HG03135 (cell line): ENCODE measurements around the gene GAN.
A peak's percentile ranks its signal among the peaks of the same experiment; 100 is the strongest.

Source experiments
- ATAC-seq: cut with Tn5 transposase; IDR thresholded peaks from one replicate; pipeline ENCODE4 v1.9.1; 2021; ENCODE audit warnings: mild to moderate bottlenecking, moderate library complexity; ENCODE audit not compliant: unreplicated experiment

The GAN gene, protein sequence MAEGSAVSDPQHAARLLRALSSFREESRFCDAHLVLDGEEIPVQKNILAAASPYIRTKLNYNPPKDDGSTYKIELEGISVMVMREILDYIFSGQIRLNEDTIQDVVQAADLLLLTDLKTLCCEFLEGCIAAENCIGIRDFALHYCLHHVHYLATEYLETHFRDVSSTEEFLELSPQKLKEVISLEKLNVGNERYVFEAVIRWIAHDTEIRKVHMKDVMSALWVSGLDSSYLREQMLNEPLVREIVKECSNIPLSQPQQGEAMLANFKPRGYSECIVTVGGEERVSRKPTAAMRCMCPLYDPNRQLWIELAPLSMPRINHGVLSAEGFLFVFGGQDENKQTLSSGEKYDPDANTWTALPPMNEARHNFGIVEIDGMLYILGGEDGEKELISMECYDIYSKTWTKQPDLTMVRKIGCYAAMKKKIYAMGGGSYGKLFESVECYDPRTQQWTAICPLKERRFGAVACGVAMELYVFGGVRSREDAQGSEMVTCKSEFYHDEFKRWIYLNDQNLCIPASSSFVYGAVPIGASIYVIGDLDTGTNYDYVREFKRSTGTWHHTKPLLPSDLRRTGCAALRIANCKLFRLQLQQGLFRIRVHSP

DNA sequence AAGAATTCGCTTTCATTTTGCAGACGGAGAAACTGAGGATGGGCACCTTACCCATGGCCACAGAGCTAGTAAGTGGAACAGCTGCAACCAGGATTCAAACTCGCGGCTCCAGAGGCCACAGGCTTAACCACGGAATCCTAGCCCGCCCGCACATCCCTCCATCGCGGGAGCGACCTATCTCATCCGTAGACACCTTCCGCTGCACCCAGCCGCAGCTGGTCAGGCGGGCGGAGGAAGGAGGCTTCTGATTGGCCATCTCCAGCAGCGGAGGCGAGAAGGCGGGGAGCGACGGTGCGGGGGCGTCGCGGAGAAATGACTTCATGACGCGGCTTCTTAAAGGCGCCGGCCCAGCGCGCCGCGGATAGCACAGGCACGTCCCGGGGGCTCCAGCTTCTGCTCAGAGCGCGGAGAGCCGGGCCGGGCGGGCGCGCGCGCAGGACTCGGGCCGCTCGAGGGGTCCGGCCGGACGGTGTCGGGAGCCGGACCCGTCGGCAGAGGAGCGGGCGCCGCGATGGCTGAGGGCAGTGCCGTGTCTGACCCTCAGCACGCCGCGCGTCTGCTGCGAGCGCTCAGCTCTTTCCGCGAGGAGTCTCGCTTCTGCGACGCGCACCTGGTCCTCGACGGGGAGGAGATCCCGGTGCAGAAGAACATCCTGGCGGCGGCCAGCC is at the start of gene GAN:
GAN (plus strand) TSS at position 360 of the 668 bp plus-strand sequence; CDS start at position 512, 152 bp downstream.
- ATAC-seq: peak; percentile 88

DNA sequence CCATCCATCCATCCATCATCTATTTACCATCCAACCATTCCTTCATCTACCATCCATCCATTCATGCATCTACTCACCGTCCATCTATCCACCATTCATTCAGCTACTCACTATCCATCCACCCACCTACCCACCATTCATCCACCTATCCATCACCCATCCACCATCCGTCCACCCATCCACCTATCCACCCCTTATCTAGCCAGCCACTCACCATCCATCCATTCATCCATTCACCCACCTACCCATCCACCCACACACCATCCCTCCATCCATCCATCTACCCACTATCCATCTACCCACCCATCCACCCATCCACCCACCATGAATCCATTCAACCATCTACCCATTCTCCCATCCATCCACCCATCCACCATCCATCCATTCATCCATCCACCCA is 49.7 kb upstream of the GAN start:
- ATAC-seq: no peak

DNA sequence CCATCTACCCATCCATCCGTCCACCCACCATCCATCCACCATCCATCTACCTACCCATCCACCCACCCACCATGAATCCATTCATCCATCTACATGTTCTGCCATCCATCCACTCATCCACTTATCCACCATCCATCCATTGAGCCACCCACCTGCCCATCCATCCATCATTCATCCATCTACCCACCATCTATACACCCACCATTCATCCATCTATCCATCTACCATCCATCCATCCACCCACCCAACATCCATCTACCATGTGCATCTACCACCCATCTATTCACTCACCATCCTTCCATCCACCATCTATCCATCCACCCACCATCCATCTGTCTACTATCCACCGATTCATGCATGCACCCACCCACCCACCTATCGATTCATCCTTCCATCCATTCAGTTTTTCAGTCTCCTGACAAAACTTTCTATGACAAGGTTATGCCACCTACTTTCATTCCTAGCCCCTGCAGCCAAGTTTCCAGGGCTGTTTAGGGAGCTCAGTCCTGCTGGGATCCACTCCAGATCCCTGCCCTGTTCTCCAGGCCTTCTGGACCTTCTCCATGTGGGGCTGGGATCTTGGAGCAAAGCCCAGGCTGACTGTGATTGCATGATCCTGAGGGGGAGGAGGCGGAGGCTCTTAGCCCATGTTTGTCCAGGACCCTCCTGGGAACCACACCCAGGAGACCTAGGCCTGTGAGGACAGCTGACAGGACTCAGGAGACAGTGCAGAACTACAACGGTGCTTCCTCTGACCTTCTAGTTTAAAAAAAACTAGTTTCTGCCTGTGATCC is 48.9 kb upstream of the GAN start:
- no peak for ATAC-seq

DNA sequence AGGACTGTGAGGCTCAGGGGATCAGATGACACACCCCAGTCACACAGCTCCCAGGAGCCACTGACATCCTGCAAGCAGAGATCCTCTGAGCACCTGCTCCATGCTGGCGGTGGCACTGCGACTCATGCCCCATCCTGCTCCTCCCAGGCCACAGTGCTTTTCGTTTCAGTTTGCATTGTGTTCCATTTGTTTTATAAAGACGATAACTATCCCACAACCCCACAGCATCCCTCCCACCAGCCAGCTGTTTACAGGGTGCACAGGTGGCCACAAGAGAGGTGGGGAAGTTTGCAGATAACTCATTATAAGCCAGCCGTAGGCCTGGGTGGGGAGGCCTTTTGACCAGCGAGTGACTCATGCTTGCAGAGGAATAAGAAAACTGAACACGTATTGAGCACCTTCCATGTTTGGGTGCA is 48.1 kb upstream of the GAN start:
- ATAC-seq: no peak

DNA sequence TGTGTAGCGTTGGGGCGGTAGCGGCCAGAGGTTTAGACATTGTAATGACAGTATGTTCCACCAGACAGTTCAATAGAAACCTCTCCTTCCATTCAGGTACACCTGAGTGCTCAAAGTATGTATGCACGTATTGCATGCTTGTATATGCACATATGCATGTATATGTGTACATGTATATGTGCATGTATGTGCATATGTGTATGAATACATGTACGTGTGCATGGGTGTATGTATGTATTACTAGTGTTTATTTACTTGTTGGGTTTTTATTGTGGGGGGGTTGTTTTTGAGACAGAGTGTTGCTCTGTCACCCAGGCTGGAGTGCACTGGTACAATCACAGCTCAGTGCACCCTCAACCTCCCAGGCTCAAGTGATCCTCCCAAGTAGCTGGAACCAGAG is 46.3 kb upstream of the GAN start:
- no peak for ATAC-seq

DNA sequence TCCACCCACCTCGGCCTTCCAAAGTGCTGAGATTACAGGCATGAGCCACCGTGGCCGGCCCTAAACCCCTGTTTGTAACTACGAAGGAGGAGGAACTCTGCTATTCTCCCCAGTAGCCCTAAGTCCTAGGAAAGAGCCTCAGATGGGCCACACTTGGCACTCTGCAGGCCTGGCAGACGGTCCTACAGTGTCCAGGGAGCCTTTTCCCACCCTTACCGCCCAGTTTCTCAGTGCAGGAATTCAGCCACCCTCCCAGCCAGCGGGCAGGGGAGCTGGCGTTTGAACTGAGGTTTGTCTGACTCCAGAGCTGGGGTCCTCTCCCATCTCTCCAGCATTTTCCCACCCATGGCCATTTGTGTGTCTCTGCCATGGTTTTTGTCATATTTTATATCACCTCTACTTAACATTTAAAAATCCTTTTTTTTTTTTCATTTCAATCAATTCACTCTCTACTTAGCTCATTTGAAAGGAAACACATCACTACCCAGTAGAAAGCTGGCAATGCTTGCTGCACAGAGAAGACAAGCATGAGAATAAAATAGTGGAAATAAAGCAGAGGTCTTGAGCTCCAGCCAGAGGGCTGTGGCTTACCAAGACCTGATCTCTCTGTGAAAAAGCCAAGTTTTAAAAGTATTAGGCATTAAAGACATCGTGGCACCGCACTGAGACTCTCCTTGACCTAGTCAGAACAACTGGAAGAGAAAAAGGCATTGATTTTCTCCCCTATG is 41.4 kb upstream of the GAN start:
- ATAC-seq: no peak

DNA sequence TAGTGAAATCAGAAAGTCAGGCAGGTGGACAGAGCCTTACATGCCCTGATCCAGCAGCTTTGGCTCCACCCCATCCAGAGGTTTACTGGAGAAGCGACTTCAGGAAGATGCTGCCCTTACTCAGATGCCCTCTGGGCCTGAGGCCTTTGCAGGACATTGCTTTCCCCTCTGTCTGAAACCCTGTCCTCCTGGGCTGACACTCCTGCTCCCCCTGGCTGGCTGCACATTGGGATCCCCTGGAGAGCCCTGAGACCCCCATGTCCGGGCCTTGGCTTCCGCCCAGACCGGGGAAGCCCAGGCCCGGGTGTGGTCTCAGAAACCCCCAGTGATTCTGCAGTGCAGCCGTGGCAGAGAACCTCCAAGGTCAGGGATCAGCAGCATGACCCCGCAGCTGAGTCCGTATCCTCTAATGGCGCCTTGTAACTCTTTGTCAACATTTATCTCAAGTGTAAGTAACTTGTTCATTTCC is 39.7 kb upstream of the GAN start:
- ATAC-seq: no peak

DNA sequence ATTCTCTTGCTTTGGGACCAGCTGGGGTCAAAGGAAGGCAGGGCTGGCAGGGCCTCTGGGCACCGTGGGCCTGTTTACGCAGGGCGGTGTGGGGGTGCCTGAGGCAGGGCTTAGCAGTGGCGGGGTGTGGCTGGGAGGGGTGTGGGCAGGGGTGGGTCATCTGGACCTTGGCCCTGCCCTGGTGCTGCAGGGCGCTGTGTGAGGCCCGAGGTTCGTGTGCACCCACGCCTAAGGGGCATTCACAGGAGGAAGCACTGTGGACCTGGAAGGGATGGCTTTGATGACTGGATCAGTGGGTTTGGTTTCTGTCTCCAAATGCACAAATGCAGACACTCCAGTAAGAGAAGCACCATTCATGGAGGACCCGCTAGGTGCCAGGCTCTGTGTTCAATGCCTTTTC is 39.0 kb upstream of the GAN start:
- ATAC-seq: no peak

DNA sequence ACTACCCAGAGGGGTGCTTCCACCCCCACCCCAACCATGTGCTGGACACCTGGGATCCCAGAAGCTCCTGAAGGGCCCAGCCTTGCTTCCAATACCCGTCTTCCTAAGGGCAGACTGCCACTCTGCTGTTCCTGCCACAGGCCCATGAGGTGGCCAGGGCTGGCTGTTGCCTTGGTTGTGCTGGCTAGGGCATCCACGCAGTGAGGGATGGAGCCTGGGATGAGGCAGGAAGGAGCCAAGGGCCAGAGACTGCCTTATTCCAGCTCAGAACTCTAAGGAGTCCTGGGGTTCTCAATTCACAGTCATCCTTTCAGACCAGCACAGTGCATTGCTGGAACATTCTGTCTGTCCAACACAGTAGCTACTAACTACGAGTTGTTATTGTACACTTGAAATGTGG is 38.4 kb upstream of the GAN start:
- no peak for ATAC-seq

DNA sequence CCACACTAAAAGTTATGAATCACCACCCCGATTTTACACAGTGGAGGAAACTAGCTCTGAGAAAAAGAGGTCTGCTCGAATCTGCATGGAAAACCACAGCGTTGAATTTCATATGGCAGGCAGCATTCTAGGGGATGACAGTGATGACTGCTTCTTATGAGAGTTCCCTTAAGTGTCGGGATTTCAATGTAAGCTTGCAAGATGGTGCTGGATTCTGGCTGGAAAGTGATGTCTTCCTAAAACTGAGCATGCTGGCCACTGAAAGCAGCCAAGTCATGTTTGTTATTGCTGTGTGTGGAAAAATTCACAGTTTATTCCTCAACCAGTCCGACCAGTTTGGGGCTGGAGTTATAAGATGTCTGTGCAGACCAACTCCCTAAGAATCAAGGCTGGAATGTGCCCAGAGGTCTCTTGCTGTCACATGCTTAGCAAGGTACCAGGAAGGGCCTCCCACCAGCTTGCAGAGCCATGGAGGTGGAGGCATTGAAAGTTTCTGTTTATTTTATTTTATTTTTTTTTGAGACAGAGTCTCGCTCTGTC is 37.2 kb upstream of the GAN start:
- ATAC-seq: no peak

DNA sequence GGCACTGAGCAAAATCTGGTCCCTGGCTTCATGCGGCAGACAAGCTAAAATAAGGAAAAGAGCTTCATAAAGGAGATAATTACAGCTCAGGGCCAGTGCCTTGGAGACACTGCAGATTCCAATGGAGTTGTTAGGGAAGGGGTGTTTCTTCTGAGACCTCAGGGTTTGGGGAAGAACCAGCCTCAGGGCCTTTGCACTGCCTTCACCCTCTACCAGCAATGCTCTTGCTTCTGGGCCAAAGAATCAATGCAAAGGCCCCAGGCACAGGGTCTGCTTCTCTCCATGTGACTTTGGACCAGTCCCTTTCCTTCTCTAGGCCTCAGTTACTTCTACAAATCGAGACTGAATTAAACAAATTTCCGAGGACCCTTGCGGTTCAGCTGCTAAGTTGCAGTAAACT is 36.2 kb upstream of the GAN start:
- ATAC-seq: no peak

DNA sequence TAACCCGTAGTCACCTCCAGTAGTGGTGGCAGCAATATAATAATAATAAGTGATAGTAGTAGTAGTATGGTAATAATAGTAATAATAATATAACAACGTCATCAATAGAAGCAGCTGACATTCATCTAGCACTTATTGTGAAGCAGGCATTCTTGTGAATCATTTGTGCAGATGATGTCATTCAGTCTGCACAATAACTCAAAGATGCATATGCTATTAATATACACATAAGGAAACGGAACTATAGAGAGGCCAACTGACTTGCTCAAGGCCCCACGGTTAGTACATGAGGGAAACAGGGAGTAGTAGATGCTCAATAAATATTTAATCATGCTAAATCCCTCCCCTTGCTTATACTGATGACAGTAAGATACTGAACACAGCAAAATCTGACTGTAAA is 35.4 kb upstream of the GAN start:
- ATAC-seq: no peak

DNA sequence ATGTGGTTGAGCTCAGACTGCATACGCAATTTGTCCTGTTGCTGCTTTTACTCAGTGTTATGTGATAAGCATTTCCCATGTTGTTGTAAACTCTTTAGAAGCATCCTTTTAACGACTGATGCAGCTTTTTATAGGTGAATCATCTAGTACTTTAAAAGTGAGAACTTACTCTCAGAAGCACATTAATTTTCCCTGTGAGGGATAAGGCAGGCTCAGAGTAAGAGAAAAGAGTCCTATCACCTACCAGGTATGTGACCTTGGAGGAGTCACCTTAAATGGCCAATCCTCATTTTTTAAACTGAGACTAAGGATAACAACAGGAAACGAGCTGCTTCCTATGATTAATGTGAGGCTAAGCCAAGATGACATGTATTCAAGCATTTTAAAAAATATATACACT is 34.4 kb upstream of the GAN start:
- no peak for ATAC-seq

DNA sequence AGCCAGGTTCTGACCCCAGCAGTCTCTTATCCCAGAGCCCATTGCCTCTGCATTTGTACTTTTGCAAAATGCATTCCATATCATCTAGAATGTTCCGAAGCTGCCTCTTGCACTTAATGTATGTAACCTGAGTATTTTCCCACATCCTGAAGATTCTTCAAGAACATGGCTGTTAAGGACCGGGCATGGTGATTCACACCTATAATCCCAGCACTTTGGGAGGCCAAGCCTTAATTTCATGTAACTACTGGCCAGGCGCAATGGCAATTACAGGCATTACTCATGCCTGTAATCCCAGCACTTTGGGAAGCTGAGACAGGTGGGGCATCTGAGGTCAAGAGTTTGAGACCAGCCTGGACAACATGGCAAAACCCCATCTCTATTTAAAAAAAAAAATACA is 31.7 kb upstream of the GAN start:
- ATAC-seq: no peak

DNA sequence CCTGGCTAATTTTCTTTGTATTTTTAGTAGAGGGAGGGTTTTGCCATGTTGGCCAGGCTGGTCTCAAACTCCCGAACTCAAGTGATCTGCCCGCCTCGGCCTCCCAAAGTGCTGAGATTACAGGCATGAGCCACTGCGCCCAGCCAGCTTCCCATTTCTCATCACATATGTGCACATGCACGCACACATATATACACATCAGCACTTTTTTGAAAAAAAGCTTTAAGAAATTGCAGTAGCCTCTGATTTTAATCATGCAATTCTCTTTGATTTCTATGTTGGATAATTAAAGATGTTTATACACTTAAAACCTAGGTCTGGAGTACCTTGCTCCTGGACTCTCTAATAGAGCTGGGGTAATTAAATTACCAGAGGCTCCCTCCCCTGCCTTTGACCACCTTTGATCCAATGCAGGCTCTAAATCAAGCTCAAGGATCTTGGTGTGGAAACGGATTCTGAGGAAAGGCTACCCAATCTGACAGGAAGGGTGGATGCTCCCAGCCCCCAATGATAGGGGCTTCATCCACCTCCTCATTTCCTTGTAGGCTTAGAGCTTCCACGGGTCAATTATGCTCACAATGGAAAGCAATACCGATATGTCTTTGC is 29.7 kb upstream of the GAN start:
- ATAC-seq: no peak

DNA sequence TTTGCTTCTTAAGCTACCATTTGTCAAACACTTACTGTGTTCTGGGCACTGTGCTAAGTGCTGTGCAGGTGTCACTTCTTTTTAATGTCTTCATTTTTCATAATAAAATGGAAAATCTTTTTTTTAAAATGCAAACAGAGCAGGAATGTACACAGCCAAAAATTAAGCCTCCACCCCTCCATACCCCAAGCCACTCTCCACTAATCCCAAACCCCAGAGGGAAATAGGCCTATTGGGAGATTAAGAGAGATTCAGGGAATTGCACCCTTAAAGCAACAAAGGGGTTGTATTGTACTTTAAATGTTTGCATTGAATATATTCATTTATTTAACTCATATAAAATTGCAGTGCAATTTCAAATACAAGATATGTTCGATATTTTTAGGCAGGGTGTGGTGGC is 28.6 kb upstream of the GAN start:
- no peak for ATAC-seq

DNA sequence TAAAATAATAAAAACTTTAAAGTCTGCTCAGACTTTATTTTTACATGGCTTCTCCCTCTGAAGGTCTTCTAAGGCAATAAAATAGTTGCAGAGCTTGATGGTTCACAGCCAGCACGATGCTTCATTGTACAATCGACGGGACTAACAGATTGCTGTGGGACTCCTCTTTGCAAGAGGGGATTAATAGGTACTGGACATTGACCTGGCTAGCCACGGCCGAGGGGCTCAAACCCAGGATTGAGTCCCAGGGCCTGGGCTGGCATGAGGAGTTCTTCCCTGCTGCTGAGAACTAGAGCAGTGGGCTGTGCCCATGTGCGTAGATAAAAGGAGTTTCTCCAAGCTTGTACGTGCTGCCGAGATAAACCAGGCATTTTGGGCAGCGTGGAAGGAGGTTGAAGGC is 23.6 kb upstream of the GAN start:
- no peak for ATAC-seq

DNA sequence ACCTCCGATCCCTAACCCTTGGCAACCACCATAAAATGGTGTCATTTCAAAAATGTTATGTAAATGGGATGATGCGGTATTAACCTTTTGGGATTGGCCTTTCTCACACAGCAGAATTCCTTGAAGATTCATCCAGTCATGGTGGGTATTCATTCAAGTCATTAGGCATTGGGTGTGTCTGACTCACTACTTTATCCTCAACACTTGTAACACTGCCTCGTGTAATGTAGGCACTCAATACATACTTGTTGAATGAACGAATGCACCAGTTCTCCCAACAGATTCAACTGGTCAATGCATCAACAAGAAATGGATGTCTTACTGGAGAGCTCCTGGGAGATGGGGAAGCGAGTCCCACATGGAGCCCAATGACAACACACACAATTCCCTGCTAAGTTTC is 21.8 kb upstream of the GAN start:
- ATAC-seq: no peak

DNA sequence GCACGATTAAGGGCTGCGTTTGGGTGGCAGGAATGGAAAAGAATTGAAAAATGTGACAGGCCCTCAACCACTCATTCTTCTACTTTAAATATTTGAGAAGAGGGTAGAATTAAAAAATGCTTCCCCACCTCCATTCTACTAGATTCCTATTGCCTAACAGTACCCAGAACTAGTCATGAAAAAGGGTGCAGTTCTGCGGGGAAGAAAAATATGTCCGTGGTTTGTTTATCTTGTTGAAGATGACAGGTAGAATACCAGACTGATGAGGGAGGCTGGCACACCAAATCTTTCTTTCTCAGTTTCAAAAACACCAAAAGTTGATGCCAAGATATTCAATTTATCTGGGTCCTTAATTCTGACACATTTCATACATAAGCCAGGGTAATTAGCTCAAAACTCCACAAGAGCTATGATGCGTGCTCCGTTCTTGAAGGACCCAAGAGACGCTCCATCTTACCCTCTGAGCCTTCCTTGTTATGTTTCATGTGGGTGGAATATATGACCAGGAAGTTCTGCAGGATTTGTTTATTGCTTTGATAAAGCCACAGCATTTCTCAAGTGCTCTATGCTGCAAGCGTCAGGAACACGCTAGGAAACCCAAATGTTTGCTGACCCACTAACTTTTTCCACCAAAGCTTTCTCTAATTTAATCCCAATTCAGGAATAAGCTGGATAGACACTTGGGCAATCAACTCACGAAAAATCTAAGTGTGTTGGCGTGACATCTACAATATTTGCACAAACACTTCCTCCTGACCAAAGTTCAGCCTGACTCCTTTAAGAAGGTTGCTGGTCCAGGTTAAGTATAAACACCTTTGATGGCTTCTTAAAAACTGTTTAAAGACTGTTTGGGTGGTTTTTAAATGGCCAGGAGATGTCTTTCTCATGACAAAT is 20.6 kb upstream of the GAN start:
- ATAC-seq: no peak
